Right lobe of liver (tissue), 4 donors: ENCODE results near the gene PRKCA.

Experiments used
- POLR2A ChIP-seq: fragments of 450-650 bp; IDR thresholded peaks from one replicate; pipeline ENCODE4 v1.6.1; 2017; ENCODE audit warnings: antibody characterized with exemption, mild to moderate bottlenecking
- TF ChIP-seq, protein P1 (sequence below), 4 donors: fragments of 200-600 bp in 3 of 4; fragments of 450-650 bp in 1 of 4; IDR thresholded peaks; one replicate each; pipeline versions ENCODE4 v1.5.1 to v1.8.0; 2016 to 2022; ENCODE audit warnings: antibody characterized with exemption in 4 of 4, mild to moderate bottlenecking in 2 of 4
- donor health status: DM: no; HTN: no; CAD: no.
- donor health status: DM: no; HTN: no; CAD: no.
- donor health status: DM: no; HTN: yes; CAD: no.

DNA sequence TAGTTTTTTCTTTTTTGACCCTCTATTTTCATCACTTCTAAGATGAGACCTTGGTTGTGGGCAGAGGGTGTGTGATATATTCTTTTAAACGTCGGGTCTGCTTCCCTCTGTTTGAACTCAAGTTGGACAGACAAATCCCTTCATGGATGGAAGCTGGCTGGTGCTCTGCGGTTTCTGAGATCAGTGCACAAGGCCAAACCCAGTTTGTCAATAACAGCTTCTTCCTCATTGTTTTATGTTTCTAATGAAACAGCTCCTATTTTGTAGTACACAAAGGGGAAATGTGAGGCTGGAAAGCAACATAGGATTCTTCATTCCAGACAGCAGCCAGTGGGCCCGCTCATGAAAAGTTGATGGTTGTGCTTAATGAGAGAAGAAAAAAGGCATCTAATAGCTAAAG lies 159.6 kb downstream of the PRKCA start:
- TF ChIP-seq, protein P1, sequence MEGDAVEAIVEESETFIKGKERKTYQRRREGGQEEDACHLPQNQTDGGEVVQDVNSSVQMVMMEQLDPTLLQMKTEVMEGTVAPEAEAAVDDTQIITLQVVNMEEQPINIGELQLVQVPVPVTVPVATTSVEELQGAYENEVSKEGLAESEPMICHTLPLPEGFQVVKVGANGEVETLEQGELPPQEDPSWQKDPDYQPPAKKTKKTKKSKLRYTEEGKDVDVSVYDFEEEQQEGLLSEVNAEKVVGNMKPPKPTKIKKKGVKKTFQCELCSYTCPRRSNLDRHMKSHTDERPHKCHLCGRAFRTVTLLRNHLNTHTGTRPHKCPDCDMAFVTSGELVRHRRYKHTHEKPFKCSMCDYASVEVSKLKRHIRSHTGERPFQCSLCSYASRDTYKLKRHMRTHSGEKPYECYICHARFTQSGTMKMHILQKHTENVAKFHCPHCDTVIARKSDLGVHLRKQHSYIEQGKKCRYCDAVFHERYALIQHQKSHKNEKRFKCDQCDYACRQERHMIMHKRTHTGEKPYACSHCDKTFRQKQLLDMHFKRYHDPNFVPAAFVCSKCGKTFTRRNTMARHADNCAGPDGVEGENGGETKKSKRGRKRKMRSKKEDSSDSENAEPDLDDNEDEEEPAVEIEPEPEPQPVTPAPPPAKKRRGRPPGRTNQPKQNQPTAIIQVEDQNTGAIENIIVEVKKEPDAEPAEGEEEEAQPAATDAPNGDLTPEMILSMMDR (IDR thresholded peaks at IDR 0.05): no peak
- TF ChIP-seq POLR2A: no peak
